Activated T-helper 1 cell treated with anti-CD3 and anti-CD28 coated beads, Interleukin-2, amount 50 U/mL, for 16 hours (primary cell): ENCODE measurements around the gene PFDN6.
A peak's percentile ranks its signal among the peaks of the same experiment; 100 is the strongest.
"Not testable (repeated sequence)": the region's sequence is repeated elsewhere in the genome, so short reads cannot be mapped to it uniquely, and the experiment has no call there.

Experiments
- DNase-seq, 2 donors: peaks; one replicate each; pipeline ENCODE4 v3.0.0-alpha.2; 2020; ENCODE audit warnings: low read depth in 1 of 2, low spot score in 1 of 2

The PFDN6 gene

DNA sequence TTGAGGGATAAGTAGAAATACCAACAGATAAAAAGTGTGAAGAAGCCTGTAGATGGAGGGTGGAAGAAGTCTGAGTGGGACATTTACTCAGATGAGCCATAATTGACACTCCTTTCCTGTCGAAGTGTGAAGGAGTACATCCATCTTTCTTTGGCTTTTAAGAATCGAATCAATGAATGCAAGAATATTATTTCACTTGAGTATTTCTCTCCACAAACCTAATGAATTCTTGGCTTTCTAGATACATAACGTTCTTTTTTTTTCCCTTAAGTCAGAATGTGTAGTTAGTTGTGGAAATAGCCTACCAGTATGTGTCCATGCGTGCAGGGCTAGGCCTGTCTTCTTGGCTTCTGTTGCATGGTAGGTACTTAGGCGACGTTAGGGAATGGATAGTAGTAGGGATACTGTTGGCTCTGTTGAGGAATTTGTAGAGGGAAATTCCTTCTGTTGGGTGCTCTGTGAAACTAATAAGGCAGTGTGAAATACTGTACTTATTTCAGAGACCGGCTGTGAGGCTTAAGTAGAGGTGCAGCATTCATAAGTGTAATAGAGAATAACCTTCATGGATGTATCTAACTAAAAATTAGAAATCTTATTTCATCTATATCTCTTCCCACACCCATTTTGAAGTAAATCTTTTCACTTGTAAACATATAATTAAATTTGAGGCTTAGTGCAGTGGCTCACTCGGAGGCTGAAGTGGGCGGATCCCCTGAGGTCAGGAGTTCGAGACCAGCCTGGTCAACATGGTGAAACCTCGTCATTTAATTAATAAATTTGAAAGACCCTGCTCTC is 16.1 kb upstream of the PFDN6 start:
- no peak for DNase-seq

DNA sequence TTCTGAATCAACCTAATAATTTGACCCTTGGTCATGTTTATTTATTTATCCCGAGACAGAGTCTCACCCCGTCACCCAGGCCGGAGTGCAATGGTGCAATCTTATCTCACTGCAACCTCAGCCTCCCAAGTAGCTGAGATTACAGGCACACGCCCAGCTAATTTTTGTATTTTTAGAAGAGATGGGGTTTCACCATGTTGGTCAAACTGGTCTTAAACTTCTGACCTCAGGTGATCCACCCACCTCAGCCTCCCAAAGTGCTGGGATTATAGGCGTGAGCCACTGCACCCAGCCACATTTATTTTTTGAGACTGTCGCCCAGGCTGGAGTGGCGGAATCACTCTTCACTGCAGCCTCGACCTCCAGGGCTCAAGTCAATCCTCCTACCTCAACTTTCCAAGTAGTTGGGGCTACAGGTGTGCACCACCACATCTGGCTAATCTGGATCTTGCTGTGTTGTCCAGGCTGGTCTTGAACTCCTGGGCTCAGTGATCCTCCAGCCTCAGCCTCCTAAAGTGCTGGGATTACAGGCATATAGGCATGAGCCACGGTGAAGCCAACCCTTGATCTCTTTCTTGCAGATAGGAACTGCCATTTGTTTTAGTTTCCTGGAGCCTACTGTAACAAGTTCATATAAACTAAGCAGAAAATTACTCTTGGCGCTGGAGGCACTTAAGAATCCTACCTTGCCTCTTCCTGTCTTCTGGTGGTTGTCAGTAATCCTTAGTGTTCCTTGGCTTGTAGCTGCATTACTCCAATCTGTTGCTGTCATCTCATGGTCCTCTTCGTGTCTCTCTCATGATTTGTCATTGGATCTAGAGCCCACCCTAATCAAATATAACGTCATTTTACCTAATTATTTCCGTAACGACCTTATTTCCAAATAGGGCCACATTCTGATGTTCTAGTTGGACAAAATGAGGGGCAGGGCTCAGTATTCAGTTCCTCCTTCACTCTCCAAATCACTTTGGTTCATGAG is 15.2 kb upstream of the PFDN6 start:
- no peak for DNase-seq

DNA sequence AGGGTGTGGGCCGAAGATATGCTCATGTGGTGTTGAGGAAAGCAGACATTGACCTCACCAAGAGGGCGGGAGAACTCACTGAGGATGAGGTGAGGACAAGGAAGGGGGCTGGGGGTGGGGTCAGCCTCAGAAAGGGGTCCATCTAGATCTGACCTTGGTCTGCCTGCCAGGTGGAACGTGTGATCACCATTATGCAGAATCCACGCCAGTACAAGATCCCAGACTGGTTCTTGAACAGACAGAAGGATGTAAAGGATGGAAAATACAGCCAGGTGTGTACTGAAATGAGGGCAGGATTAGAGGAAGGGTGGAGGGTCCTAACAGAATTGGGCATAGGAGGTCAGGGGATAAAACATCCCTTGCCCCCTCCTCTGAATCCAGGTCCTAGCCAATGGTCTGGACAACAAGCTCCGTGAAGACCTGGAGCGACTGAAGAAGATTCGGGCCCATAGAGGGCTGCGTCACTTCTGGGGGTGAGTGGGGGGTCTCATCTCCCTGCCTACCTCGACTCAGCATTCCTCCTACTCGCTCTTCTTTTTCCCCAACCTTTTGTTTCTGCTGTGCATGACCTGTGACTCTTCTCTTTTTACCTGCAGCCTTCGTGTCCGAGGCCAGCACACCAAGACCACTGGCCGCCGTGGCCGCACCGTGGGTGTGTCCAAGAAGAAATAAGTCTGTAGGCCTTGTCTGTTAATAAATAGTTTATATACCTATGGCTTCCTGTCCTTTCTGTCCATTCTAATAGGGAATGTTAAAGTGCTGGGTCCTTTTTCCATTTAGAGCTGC is 13.4 kb upstream of the PFDN6 start:
- not testable (repeated sequence) for DNase-seq

DNA sequence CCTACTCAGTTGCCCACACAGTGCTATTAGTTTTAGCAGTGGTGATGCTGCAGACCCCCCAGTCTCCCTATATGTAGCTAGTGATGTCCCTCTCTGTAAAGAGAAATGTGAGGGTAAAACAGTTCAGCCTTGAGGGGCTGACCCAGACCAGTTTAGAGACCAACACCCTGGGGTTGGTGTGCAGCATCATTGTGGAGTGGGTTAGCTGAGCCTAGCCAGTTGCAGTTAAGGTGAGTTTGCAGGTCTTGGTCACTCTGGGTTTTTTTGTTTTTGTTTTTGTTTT is 12.9 kb upstream of the PFDN6 start:
- DNase-seq = no peak

DNA sequence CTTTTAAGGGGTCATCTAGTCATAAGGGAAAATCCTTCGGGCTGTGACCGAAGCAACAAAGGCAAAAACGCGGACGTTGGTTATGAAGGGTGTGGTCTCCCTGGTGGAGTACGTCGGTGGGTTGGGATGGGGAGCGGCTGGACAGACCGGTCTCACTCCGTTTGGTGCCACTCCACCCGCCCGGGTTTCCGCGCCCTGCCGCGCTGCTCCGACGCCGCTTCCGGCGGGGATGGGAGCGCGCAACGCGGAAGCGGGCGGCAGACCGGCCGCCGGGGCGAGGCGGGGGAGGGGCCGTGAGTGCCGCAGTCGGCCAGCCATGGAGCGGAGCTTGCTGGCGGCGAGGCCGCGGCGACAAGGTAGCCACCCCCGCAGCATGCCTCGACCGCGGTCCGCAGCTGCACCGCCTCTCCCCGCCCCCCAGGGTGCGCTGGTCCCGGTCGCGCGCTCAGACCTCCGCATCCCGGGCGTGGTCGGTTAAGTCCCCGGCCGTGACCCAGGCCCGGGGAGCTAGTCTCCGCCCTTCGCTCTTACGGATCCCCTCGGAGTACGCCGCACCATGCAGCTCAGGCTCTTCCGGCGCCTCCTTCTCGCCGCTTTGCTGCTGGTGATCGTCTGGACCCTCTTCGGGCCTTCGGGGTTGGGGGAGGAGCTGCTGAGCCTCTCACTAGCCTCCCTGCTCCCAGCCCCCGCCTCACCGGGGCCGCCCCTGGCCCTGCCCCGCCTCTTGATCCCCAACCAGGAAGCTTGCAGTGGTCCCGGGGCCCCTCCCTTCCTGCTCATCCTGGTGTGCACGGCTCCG is 12.3 kb upstream of the PFDN6 start, which contains the start of gene B3GALT4:
Gene B3GALT4 (plus strand): TSS at position 260 of the 799 bp plus-strand sequence. CDS start 297 bp downstream, at position 557.
- DNase-seq = peak; percentile 35 to 61

DNA sequence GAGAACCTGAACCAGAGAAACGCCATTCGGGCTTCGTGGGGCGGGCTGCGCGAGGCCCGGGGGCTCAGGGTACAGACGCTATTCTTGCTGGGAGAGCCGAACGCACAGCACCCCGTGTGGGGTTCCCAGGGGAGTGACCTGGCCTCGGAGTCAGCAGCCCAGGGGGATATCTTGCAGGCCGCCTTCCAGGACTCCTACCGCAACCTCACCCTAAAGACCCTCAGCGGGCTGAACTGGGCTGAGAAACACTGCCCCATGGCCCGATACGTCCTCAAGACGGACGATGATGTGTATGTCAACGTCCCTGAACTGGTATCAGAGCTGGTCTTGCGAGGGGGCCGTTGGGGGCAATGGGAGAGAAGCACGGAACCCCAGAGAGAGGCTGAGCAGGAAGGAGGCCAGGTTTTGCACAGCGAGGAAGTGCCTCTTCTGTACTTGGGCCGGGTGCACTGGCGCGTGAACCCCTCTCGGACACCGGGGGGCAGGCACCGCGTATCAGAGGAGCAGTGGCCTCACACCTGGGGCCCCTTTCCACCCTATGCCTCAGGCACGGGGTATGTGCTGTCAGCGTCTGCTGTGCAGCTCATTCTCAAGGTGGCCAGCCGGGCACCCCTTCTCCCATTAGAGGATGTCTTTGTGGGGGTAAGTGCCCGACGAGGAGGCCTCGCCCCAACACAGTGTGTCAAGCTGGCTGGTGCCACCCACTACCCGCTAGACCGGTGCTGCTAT is 11.6 kb upstream of the PFDN6 start:
- DNase-seq = no peak

DNA sequence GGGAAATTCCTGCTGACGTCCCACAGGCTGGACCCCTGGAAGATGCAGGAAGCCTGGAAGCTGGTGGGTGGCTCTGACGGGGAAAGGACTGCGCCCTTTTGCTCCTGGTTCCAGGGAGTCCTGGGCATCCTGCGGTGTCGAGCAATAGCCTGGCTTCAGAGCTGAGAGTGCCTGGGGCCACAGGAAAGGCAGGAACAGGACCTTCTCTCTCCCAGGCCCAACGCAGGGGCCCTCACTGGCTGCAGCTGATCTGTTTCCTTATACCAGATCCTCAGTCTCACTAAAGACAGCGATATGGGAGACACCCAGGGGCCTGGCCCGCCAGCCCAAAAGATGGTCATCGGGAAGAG is 11.0 kb upstream of the PFDN6 start:
- no peak for DNase-seq

DNA sequence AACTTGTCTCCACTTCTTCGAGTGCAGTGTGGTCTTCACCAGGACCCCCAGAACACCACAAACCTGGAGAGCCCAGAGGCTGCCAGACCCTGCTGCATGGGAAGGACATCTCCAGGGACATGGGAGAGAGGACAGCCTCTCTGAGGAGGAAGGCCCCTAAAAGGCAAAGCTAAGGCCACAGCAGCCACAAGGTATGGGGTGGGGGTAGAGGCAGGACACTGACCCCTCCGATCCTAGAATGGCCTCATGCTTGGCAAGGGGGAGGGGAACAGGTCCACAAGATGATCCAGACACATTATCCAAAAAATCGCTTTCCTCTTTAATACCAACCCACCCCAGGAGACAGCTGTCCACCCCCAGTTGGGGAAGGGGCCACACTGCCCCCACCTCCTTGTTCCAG is 10.6 kb upstream of the PFDN6 start:
- DNase-seq = no peak

DNA sequence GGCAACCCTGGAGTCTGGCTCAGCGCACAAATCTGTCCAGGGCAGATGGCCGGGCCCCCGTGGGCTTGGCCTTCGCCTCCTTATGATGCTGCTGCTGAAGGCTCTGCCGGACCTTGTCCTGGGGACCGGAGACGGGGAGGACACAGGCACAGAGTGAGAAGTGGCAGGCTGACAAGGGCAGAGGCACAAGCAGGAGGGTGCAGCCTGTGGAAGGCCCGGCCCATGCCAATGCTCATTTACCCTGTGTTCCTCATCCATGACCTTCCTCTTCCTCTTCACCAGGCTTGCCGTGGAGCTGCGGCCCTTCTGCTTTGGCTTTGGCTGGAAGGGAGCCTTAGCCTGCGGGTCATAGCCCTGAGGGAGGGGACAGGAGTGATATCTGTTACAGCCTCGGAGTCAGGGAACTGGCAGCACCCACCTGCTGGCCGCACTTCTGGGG is 10.1 kb upstream of the PFDN6 start:
- DNase-seq = no peak

DNA sequence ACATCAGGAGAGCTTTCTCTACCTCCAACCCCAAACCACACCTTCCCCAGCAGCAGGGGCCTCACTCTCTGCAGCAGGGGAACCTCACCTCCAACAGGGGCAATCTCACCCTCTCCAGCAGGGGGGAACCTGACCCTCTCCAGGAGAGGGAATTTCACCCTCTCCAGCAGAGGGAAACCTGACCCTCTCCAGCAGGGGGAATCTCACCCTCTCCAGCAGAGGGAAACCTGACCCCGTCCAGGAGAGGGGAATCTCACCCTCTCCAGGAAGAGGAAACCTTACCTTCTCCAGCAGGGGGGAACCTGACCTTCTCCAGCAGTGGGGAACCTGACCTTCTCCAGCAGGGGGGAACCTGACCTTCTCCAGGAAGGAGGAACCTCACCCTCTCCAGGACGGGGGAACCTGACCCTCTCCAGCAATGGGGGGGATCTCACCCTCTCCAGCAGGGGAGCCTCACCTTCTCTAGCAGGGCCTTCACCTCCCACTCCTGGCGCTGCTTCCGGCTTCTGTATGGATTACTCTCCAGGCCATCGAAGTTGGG is 9.4 kb upstream of the PFDN6 start:
- DNase-seq = no peak

DNA sequence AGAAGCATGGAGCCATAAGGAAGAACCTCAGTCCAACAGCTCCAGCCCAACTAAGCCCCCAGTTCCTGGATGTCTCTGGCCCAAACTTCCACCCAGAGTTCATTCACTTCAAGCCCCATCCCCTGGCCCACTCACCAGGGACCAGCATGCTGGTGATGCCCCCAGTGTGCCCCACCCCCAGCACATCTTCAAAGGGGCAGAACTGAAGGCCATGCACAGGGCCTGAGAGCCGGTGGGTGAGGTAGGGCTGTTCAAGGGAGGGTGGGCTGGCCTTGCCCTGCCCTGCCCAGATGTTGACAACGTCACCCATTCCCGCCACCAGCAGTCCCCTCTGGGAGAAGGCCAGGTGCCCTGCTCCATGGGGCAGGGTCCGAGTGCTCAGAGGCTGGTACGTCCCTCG is 8.9 kb upstream of the PFDN6 start:
- DNase-seq = no peak

DNA sequence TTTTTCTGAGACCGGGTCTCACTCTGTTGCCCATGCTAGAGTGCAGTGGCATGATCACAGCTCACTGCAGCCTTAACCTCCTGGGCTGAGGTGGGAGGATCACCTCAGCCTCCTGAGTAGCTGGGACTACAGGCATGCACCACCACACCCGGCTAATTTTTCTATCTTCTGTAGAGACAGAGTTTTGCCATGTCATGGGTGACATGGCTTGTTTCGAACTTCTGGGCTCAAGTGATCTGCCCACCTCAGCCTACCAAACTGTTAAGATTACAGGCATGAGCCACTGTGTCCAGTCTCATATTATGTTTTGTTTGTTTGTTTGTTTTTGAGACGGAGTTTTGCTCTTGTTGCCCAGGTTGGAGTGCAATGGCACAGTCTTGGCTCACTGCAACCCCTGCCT is 4.2 kb upstream of the PFDN6 start:
- DNase-seq = not testable (repeated sequence)

DNA sequence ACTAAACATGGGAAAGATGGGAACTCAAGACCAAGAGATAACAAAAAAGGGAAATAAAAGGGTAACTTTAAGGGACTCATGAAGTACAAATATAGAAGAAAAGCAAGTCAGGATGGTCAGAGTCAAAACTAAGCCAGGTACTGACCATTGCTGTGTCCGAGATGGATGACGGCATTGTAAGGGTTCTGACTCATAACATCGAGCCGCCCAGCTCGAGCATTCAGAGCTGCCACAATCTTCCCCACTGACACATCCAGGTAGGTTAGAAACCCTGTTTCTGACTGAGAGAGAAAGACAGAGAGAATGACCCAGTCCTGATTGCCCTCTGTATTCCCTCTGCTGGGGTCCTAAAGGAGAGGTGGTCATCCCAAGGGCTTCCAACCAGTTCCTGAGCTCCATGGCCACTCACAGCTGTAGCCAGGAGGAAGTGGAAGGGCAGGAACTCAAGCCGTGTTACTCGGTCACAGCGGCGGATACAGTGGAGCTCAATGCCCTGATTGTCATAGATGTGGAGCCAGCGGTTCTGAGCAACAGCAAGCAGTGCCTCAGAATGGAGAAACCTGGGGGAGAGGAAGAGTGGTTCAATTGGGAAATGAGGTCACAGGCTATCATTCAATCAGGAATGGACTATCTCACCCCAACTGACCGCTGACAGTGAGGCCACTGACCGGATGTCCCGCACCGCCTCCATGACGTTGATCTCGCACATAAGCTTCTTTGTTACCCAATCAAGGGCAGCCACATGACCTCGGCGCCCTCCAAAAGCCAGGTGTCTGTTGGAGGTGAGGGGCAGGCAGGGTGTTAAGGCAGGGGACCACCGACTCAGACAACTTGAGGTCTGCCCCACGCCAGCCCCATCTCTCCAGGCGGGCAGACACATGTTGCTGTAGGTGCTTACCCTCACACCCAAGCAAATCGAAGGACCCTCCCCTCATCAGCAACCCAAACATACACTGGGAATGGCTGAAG is 2.2 kb upstream of the PFDN6 start:
- no peak for DNase-seq

DNA sequence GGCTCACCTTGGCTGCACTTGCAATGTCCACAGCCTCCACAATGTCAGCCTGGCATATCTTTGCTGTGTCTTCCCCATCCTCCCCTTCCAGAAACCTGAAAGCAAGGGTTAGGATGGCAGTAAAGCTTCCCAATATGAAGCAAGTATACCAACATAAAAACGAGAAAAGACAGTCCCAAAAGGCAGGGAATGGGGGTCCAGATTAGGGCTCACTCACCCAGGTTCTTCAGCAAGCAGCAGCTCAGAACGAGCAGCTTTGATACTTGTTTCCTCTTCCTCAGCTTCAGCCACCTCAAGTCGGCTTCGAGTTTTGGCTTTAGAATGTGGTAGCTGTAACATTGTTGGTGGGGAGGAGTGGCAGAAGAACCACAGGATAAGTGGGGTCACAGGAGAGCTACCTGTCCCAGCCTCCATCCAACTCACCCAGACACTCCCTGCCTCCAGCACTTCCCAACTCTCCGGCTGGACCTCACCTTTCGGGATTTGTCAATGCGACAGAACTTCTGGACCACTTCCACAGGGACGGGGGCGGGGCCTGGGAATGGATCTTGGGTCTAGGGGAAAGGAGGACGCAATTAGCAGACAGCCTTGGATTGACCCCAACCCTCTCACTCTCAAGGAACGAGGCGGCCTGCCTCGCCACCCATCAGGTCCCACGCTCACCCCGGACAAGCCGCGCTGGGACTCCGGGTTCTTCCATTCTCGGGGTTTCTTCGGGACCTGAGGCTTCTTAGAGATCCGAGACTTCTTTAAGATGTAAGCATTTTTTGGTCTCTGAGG is 1.1 kb upstream of the PFDN6 start:
- DNase-seq = no peak

DNA sequence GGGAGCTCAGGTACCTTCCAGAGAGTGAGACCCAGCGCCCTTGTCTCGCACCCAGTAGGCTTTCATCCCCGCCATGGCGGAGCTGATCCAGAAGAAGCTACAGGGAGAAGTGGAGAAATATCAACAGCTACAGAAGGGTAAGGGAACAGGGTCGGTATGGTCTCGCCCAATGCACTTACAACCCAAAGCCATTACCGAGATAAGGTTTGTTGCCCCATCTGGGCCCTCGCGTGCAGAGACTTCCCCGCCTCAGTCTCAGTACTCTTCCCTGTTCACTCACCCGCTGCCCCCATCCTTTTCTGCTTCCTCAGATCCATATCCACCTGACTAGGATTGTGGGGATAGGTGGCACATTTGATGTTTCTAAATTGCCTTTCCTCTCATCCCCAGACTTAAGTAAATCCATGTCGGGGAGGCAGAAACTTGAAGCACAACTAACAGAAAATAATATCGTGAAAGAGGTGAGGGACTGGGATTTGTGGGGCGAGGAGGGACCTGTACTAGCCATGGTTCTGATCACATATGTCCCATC is 449 bp downstream of the PFDN6 start:
- DNase-seq = no peak

DNA sequence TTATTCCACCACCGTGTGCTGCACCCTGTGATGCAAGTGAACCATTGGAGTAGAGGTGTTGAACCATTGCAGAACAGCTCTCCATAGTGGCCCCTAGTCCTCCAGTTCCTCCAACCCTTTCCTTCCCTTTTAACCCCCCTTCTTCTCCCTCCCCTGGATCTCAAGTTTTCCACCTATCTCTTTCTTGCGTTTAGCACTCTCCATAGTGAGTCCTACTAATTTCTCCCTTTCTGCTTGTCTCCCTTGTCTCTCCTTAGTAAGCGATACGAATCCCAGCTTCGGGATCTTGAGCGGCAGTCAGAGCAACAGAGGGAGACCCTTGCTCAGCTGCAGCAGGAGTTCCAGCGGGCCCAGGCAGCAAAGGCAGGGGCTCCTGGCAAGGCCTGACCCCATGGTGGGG is 1.1 kb downstream of the PFDN6 start:
- no peak for DNase-seq

DNA sequence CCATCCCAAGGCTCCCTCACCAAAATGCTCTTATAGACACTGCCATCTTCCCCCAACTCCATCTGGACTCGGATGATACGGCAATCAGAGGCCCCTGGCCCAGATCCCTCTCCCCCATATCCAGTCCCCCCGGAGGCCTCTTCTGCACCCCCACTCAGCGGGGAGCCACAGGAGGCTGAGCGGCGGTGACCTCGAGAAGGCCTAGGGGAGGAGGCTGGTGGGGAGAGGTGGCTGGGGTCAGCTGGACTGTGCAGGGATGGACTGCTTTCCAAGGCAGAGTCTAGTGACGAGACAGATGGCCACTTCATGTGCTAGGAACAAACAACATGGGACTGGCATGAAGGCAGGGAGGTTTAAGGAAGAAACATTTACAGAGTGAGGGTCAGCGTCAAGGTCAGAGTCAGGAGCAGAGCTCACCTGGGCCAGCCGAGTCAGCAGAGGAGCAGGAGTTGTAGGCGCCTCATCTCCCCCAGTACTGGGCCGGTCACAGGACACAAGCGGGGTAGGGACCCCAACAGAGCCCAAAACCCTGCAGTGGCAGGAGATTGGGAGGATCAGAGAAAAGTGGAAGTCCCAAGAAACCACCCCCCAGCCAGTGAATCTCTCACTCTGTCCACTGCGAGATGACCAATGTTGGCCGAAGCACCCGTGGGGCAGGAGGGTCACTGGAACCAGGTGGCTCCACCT is 3.7 kb downstream of the PFDN6 start:
- DNase-seq = no peak
